ENCODE data around the gene PTRHD1.
A peak's percentile ranks its signal among the peaks of the same experiment; 100 is the strongest.
"Not testable (repeated sequence)": the region's sequence is repeated elsewhere in the genome, so short reads cannot be mapped to it uniquely, and the experiment has no call there.

The PTRHD1 gene, protein sequence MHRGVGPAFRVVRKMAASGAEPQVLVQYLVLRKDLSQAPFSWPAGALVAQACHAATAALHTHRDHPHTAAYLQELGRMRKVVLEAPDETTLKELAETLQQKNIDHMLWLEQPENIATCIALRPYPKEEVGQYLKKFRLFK

DNA sequence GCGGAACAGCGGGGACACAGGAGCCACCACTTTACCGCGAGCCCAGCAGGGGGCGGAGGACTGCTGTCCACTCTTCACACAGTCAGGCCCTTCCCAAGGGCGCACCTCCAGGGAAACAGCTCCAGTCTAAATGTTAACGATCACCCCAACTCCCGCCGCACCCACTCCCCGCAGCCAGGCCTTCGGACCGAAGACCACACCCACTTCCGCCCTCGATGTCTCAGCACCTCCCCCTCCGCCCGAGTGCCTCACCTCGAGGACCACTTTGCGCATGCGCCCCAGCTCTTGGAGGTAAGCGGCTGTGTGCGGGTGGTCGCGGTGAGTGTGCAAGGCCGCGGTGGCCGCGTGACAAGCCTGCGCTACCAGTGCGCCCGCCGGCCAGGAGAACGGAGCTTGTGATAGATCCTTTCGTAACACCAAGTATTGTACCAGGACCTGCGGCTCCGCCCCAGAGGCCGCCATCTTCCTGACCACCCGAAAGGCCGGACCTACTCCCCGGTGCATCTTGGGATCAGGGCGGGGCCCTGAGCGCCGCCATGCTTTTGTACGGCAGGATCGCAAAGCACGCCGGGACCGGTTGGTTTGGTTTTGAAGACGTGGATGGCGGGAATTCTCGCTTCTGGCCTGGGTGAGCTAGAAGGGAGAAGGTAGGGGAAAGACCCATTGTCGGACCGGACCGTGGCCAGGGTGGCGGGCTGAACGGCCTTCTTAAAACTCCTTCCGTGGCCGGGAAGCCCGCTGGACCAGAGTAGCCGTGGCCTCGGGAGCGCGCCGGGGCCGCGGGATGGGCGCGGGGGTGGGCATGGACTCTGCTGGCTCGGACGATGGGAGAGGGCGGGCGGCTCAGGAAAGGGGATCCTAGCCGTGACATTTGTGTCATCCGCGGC is at the start of gene PTRHD1, which contains the start of gene CENPO:
Gene PTRHD1 (minus strand): TSS at position 518 of the 887 bp plus-strand sequence. CDS start 14 bp downstream, at position 504.
Gene CENPO (plus strand): TSS at position 552 of the 887 bp plus-strand sequence. CDS start 495 bp downstream, outside the sequence.
- DNase-seq, result peak; percentile 95

DNA sequence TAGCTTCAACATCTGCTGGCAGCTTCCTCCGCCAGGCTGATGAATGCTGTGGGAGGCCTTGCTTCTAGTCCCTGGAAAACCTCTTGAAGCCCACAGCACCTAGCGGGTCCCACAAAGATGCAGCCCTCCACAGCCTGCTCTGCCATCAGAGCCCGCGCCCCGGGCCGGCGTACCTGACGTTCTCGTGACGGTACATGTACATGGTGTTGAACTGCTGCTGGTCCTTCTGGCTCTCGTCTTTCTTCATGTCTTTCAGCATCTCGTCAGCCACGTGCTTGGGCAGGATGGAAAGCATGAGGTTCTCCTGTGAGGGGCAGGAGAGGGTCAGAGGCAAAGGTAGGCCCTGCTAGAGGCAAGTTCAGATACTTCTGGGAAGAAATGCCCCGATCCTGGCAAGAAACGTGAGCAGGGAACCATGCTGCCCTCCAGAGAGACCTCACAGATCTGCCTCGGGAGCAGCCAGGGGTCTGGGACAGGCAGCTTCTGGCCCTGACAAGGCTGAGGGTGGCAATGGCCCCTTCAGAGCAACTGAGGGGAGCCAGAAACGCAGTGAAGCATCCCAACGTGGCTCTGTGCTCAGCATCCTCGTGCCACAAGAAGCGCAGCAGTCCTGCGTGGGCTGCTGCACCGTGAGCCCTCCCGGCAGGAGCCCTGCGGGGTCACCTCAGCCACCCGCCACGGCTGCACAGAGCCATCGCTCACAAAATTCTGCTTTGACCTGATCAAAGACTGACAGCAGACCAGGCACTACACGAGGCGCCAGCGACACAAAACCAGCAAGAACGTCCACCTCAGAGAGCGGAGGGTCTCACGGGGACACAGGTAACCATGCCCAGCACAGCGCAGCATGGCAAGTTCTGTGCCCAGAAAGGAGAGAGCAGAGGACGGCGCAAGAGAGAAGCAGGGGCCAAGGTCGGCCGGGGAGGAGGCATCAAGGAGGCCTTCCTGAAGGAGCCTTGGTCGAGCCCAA is 49.2 kb upstream of the PTRHD1 start:
- no peak for DNase-seq

DNA sequence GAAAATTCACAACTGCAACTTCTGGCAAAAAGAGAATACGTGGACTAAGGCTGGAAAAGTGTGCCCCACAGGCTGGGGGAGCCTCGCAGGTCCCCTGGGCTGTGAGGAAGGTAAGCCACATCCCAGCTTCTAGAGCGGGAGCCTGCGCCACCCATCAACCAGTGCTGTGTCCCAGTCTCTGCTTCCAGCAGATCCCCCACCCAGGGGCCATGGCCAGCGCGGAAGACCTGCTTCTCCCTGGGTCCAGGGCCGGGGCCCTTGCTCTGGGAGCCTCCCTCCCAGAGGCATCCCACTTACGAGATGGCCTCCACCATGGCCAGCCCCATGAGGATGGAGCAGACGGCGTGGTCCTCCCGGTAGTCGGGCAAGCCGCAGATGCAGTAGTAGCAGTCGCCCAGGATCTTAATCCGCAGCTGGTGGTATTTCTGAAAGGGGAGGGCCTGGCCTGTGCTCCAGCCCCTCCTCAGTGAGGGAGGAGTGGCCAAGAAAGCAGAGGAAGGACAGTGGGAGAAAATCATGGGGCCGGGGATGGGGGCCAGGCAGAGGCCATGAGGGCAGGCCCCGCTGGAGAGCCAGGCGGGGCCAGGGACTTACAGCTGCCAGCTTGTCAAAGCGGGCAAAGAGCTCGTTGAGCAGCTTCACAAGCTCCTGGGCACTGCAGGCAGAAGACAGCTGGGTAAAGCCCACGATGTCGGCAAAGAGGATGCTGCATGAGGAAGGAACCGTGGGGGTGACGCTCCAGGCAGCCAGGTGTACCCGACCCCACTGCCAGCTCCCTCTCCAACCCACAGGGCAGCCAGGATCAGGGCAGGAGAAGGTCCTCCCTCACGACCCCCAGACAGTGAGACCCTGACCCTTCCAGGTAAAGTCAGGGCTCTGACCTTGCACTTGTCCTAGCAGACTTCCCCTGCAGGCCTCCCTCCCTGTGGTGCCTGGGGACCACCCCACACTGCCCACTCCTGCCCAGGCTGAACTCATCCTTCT is 48.1 kb upstream of the PTRHD1 start:
- DNase-seq, result no peak

DNA sequence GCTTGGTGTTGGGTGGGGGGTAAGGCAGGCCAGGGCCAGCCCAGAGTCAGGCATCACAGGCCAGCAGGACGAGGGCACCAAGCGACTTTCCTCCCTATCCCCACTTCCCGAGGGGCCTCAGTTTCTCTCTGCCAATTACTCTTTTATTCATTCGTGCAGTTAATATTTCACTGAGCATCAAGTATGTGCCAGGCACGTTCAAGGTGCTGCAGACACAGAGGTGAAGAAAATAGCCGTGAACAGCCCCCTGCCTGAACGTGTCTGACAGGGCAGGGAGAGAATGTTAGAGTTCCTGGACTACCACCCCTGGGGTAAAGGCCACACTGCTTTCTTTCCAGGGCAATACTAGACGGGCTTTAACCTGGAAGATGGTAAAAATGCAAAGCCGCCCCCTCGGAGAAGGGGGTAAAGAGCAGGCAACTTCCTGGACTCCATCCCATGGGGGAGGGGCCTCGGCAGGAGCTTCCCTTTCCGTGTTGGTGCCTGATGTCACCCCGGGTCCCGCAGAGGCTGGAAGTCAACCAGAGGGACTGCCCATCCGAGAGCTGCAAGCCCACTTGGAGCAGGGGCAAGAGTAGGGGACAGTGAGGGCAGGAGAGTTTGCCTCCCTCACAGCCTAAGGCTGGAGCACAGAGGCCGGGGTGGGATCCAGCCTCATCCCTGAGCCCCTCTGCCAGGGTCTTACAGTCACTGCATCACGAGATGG is 47.1 kb upstream of the PTRHD1 start:
- DNase-seq, result no peak

DNA sequence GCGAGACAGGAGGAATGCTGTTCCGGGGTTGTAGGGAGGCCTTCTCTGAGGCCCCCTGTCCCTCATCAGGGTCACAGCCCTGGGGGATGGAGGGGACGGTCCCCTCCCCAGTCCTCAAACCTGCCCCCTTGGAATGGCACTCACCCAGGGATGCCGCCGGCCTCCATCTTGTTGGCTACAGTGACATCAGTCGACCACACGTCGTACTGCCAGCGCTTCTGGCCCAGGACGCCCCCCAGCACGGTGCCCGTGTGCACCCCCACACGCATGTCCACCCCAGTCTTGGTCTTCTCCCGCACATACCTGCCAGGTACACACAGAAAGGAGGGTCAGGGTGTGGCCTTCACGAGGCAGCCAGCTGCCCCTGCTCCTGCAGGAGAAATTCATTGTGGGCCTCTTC is 46.5 kb upstream of the PTRHD1 start:
- DNase-seq, result no peak

DNA sequence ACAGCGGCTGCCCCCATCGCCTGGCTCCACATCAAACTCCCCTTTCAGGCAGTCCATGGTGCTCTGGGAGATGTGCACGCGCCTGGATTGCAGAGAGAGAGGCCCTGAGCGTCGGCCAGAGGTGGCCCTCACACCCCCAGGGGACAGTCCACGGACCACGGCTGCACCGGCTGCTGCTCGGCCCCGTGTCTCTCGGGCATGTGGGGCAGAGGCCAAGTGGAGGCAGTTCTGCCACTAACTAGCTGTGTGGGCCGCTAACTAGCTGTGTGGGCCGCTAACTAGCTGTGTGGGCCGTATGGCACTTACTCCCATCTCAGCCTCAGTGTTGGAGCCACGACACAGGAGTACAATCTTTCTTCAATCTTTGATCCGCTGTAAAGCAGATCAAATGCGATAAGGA is 45.4 kb upstream of the PTRHD1 start:
- DNase-seq, result no peak

DNA sequence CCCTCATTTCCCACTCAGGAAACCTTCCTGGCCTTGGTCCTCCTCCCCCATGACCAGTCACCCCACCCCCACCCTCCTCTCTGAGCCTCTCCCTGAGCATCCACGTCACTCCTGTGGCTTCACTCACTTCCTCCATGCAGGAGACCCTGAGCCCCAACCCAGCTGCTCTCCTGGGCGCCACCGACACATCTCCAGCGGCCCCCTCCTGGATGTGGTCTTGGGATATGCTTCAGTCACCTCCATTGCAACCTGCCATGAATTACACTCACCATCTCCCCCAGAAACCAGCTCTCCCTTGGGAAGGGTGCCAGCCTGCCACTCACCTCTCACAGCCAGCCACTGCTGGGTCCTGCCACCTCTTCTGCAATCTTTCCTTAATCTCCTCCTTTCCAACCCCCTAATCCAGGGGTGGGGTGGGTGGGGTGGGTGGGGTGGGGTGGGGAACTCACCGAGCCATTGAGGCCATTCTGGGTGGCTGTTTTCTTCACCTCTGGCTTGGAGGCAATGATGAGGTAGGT is 44.9 kb upstream of the PTRHD1 start:
- DNase-seq, result no peak

DNA sequence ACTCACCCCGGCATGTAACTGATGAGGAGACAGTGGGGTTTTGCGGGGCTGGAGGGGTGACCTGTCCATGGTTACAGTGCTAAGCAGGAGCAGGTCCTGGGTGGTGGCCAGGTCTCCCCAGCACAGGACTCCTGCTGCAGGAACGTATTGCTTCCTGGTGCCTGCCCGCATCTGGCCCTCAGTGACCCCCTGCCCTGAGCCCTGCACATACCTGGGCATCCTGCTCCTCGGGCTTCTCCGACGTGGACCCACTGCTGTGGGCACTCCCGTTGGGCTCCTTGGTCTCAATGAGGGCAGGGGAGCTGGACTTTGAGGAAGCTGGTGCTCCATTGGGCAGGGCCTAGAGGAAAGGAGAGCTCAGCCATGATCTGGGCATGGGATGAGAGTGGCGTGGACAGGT is 43.5 kb upstream of the PTRHD1 start:
- no peak for DNase-seq

DNA sequence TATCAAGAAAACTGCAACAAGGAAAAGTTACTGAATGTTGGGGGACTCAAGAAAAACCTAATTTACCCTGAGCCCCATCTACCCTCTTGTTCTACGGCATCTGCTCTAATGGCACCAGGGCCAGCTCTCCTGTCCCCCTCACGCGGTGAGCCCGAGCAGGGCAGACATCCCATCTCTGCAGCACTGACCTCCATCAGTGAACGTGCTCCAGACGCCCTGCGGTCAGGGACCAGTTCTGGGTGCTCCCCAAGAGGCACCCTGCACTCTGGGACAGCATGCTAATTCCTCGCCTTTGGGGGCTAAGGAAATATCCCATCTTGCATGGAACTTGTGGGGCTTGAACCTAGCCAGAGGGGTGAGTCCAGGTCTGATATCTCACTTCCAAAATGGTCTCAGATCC is 43.0 kb upstream of the PTRHD1 start:
- DNase-seq, result no peak

DNA sequence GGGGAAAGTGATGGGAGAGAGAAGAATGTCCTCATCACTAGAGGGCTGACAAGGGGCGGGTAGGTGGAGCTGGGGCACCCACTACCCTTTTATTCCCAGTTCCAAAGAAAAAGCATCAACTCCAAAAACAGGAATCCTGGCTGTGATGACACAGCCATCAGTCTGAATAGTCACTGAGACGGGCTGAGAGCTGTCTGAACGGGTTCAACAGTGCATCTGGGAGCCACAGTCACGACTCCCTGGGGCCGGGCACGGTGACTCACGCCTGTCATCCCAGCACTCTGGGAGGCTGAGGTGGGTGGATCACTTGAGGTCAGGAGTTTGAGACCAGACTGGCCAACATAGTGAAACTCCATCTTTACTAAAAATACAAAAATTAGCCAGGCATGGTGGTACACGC is 42.2 kb upstream of the PTRHD1 start:
- not testable (repeated sequence) for DNase-seq

DNA sequence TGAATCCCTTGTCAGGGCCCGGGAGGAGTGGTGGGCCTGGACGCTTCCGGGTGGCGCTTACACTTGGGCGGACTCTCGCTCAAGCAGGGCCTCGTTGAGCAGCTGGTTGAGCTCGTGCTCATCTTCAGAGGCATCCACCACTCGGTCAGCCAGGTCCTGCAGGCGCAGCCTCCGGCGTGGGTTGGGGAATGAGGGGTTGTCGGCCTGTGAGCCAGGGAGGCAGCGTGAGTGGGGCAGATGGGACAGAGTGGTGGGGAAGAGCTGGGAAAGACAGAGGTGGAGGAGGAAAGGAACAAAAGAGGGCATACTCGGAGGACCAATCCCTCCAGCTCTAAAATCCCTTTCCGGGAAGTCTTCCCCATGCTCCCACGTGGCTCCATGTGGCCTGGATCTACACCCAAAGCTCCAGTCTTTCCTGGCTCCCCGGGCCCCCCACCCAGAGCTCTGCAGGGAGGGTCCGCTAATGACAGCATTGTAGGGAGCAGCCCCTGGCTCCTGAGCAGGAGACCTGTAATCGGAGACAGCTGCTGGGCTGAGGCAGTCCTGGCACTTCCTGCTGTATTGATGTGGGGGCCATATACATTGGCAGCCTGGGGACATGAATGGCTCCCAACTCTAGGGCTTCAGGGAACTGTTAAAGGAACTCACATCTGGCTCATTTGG is 41.7 kb upstream of the PTRHD1 start:
- no peak for DNase-seq

DNA sequence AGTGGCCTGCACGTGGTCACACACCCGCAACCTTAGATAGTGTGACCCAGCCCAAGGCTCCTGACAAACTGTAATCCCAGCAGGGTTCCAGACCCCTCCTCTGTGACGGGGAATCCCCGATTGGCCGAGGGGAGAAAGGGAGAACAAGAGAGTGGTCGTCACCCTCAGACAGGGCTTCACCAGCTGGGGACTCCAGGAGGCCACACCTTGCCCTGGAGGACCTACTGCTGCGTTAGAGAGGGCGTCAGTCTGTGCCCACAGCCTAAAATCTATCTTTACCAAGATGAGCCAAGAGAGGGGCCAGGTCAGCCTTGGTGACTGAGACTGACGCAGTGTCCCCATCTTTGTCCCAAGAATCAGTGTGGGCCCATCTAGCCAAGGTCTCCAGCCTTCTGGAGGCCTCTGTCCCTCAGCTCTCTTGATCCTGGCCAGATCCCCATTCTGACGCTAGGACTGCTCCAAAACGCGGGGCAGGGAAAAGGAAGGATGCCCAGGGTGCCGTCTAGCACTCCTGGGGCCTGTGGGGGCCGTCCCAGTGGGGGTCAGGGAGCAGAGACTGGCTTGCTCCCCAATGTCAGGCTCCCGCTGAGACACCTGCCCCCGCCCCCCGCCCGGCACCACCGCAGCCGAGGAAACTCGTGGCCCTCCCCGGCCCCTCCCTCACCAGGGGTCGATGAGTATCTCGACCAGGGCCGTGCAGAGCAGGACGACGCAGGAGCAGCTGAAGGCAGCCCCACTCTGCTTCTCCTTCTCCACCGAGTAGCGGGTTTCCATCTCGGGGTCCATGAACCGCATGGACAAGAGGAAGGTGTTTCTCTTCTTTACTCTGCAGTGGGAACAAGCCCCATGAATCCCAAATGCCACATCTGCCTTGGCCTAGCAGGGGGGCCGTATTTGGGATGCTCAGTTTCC is 40.9 kb upstream of the PTRHD1 start:
- no peak for DNase-seq

DNA sequence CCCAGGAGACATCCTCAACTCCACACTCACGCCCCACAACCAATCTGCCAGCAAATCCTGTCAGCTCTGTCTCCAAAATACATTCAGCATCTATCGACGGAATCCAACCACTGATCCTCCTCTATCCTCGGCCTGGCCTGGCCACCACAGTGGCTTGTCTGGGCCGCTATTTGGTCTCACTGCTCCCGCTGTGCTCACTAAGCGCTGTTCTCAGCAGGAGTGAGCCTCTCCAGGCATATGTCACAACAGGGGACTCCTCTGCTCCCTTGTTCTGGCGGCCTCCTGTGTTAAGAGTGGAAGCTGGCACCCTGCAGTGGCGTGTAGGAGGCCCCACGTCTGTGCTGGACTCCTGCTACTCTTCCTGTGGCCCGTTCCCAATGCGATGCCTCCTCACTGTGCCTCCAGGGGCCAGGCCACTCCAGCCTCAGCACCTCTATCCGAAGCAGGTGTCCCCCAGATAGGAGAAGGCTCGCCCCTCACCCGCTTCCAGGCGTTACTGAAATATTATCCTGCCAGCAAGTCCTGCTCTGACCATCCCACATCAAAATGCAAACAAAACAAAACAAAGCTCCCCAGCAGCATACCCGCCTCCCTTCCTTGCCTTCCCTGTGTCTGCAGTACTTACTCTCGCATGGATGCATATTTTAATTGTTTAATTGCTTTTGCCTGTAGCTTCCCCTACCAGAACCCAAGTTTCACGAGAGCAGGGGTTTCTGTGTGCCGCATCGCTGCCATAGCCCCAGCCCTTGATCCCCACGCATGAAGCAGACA is 39.9 kb upstream of the PTRHD1 start:
- no peak for DNase-seq

DNA sequence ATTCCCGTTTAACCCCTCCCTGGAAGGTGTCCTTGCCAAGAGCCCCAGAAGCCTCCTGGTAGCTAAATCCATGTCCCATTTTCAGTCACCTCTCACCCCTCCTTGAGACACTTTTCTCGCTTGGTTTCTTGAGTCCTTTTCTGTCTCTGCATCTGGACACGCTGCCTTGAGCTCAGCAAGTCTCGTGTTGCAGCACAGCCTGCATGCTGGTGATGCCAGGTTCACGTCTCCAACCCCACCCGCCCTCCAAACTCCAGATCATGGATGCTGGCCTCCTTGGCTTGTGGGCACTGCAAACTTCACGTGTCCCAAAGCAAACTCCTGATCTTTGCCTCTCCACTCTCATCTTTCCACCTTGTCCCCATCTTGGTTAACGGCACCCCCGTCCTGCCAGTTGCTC is 39.3 kb upstream of the PTRHD1 start:
- DNase-seq, result no peak

DNA sequence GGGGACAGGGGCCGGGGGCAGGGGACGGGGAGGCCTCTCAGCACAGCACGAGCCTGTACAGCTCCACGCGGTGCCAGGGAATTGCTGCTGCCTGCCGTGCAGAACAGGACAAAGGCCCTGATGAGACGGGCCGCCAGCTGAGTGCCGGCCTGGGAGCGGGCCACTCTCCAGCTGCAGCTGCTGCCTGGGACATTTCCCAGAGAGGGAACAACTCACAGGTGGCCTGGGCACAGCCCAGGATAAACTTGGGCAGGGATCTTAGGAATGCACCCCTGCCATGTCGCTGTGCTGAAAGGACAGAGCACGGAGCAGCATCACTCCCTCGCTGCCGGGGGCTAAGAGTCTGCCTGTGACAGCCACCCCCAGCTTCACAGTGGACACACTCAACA is 38.9 kb upstream of the PTRHD1 start:
- DNase-seq, result no peak

DNA sequence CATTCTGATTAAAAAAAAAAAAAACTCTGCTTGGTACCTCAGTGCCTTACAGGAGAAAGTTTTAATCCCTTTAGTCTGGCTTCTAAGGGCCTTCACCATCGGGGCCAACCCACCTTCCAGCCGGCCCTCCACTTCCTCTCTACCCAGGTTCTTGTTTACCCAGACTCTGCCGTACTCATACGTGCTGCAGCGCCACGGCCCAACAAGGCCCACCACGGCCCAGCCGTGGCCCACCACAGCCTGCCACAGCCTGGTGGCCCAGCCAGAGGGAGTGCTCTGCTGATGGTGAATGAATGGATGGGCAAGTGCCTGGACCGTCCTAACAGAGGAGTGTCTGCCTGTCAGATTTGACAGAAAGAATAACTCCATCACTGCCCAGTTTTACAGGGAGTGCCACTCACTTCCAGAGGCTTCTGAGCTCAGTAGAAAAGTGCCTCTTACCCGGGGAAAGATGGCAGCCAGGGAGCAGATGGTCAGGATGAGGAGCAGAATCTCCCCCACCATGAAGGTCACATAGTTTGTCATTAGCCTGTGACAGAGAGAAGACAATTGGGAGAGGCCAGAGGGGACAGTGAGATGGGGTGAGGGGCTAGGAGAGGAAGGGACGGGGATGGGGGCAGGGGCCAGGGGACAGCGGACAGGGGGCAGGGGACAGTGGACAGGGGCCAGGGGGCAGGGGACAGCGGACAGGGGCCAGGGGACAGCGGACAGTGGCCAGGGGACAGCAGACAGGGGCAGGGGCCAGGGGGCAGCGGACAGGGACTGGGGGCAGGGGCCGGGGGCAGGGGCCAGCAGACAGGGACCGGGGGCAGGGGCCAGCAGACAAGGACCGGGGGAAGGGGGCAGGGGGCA is 38.3 kb upstream of the PTRHD1 start:
- DNase-seq, result no peak

DNA sequence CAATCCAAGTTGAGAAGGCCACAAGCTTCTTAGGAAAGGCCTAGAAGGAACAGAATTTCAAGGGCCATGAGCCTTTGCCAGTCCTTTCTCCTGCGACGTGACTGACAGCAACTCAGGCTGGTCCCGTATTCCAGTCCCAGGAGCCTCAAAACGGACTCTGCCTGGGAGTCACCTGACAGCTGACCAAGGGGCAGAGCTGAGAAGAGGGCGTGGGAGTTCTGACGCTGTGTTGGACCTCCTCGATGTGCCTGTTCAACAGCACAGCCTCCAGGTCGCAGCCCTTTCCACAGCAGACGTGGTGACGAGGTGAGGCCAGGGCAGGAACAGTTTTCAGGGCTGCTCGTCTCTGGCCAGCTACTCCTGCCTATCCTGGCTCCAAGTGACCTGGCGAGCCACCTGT is 37.6 kb upstream of the PTRHD1 start:
- DNase-seq, result no peak

DNA sequence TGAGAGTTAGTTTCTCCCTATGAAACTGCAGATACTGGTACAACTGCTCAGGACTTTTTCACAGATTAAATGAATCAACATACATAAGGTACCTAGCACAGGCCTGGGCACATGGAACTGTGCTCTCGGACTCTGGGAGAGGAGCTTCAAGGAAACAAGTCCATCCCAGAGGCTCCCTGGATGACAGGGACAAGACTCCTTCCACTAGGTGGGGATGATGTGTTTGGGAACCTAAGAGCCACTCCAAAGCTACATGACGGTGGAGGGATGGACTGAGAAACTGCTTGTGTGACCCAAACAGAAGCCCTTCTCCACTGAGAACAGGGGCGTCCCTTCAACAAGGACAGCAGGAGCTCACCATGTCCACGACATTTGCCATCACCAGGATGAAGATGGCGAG is 37.2 kb upstream of the PTRHD1 start:
- no peak for DNase-seq
